Testis (tissue), 3 donors: ENCODE data around the gene NDOR1. TPM values are rescaled to one million over a fixed set of nuclear protein-coding genes. Genes with fewer than 3 reads are reported as not detected.

Source experiments
- DNase-seq: peaks from one replicate; pipeline ENCODE4 v3.0.0-alpha.2; 2019
- H3K27ac ChIP-seq, 2 donors: fragments of 200-600 bp; sonication (generic); one replicate each; pipeline ENCODE4 v1.5.1; 2019
- H3K27me3 ChIP-seq: fragments of 200-600 bp; sonication (generic); one replicate; pipeline ENCODE4 v1.5.1; 2019
- H3K36me3 ChIP-seq: fragments of 200-600 bp; sonication (generic); one replicate; pipeline ENCODE4 v1.5.1; 2017; ENCODE audit warnings: low read depth; ENCODE audit errors: missing control alignments
- H3K4me1 ChIP-seq: fragments of 200-600 bp; sonication (generic); one replicate; pipeline ENCODE4 v1.5.1; 2019
- H3K4me3 ChIP-seq, 2 donors: fragments of 200-600 bp; sonication (generic); one replicate each; pipeline ENCODE4 v1.5.1; 2017 to 2019
- H3K9me3 ChIP-seq: fragments of 200-600 bp; sonication (generic); one replicate; pipeline ENCODE4 v1.5.1; 2017
- CTCF ChIP-seq, 3 experiments: fragments of 450-650 bp in 2 of 3; fragments of 200-600 bp in 1 of 3; sonication (generic) in 1 of 3; IDR thresholded peaks; one replicate each; pipeline ENCODE4 v1.5.1; 2016 to 2019; ENCODE audit warnings: antibody characterized with exemption in 3 of 3, mild to moderate bottlenecking in 2 of 3, moderate library complexity in 1 of 3
- POLR2A ChIP-seq: fragments of 450-650 bp; IDR thresholded peaks from one replicate; pipeline ENCODE4 v1.6.1; 2017; ENCODE audit warnings: antibody characterized with exemption, mild to moderate bottlenecking, moderate library complexity
- WGBS, 2 donors: methylation state at CpG; one replicate each; pipeline ENCODE4 v1.1.5; 2018; 5-methylcytosine and 5-hydroxymethylcytosine counted together
- intact Hi-C: fragments of 100-400 bp; cut with DNase I; formaldehyde crosslinking; loops from one replicate; pipeline ENCODE4 v1.15.1; 2023; ENCODE audit warnings: low total_unique reads
- polyA plus RNA-seq: library from polyadenylated mRNA; stranded (reverse); fragments of 350-450 nt; fragmentation: Illumina TruSeq; extraction: RNeasy Lipid Tissue Mini Kit (QIAGEN cat#74804); gene quantifications from one replicate; pipeline ENCODE4 v1.2.3, GENCODE V29; 2014; ENCODE audit warnings: low read depth, low replicate concordance; ENCODE audit not compliant: insufficient read depth
- total RNA-seq, 2 donors: library from RNA; depleted of rRNA; stranded (reverse); fragments of >200 nt; gene quantifications; one replicate each; pipeline ENCODE4 v1.2.3, GENCODE V29; 2016

NDOR1 gene
- total and polyA plus RNA-seq, 3 donors from 2014 or later: 21.9 to 29.1 (median 27.5) TPM

GRCh38 chr9:137194909-137195308 lies 10.6 kb upstream of the NDOR1 start:
- H3K4me3 ChIP-seq: no peak overlapping the region
- no peaks in the 10 kb centered on the region for H3K27me3 ChIP-seq
- DNase-seq: no peak
- no peak overlapping the region for H3K27ac ChIP-seq
- intact Hi-C loops: no loop called here
- 70 to 89% methylated on average over 6 to 10 of the region's 10 CpGs for WGBS, 2 donors
- H3K9me3 ChIP-seq: no peaks in the 10 kb centered on the region
- TF ChIP-seq CTCF (IDR thresholded peaks at IDR 0.05) (no peak), POLR2A (no peak)
- H3K4me1 ChIP-seq: peaks cover 26% of the 10 kb centered on the region
- H3K36me3 ChIP-seq: no peaks in the 10 kb centered on the region

- intact Hi-C loops: no loop called here
- no peaks in the 10 kb centered on the region for H3K9me3 ChIP-seq
- 85 to 88% methylated on average over 19 to 21 of the region's 21 CpGs for WGBS, 2 donors
- H3K27ac ChIP-seq: no peak overlapping the region
- no peaks in the 10 kb centered on the region for H3K36me3 ChIP-seq
- no peaks in the 10 kb centered on the region for H3K27me3 ChIP-seq
- H3K4me1 ChIP-seq: peaks cover 24% of the 10 kb centered on the region
- H3K4me3 ChIP-seq: no peak overlapping the region
- TF ChIP-seq POLR2A: no peak
- no peak for TF ChIP-seq CTCF (IDR thresholded peaks at IDR 0.05)
- no peak for DNase-seq
These were observed 9.8 kb upstream of the NDOR1 start for GRCh38 chr9:137195525-137196220.

GRCh38 chr9:137198051-137198901 lies 7.2 kb upstream of the NDOR1 start:
- H3K4me3 ChIP-seq: no peak overlapping the region
- 70 to 84% methylated on average over 7 to 19 of the region's 19 CpGs for WGBS, 2 donors
- no peak for DNase-seq
- no peak for TF ChIP-seq CTCF (IDR thresholded peaks at IDR 0.05)
- TF ChIP-seq POLR2A: no peak
- H3K36me3 ChIP-seq: no peaks in the 10 kb centered on the region
- no peaks in the 10 kb centered on the region for H3K27me3 ChIP-seq
- intact Hi-C loops: no loop called here
- H3K9me3 ChIP-seq: no peaks in the 10 kb centered on the region
- H3K4me1 ChIP-seq: peaks cover 36% of the 10 kb centered on the region
- no peak overlapping the region for H3K27ac ChIP-seq

GRCh38 chr9:137198902-137199283 lies 6.6 kb upstream of the NDOR1 start:
- no peak for DNase-seq
- no peaks in the 10 kb centered on the region for H3K27me3 ChIP-seq
- intact Hi-C loops: no loop called here
- TF ChIP-seq POLR2A (no peak), CTCF (IDR thresholded peaks at IDR 0.05) (no peak)
- WGBS, 2 donors: 56% methylated on average over 11 of the region's 11 CpGs; no CpG with 5 or more reads in 1 of the 2 donors
- peaks cover 40% of the 10 kb centered on the region for H3K4me1 ChIP-seq
- no peaks in the 10 kb centered on the region for H3K9me3 ChIP-seq
- H3K36me3 ChIP-seq: no peaks in the 10 kb centered on the region
- H3K27ac ChIP-seq: no peak overlapping the region
- H3K4me3 ChIP-seq: no peak overlapping the region
